ENCODE measurements around the gene TMSB4X.

- TF ChIP-seq ZNF274 (IDR thresholded peaks at IDR 0.05; ENCODE audit: low read depth, low read length) (no peak), YY1 (IDR thresholded peaks at IDR 0.05; ENCODE audit: insufficient read depth, insufficient read length) (no peak), SUZ12 (IDR thresholded peaks at IDR 0.05; ENCODE audit: extremely low read depth, insufficient read depth, insufficient read length) (no peak)
Measured at GRCh38 chrX:12954981-12955380, 19.9 kb upstream of the TMSB4X start.

Data from NT2/D1 (cell line).